H9 (cell line): ENCODE measurements around the gene SDHA. TPM values are rescaled to one million over a fixed set of nuclear protein-coding genes. Genes with fewer than 3 reads are reported as not detected.

Experiments
- DNase-seq: peaks from one replicate; pipeline ENCODE4 v3.0.0-alpha.2; 2017
- H2AFZ ChIP-seq: one replicate; pipeline ENCODE4 v1.6.1; 2013; ENCODE audit warnings: mild to moderate bottlenecking, low read length, control low read depth, moderate library complexity
- H2AK5ac ChIP-seq: 2 replicates; pipeline ENCODE4 v1.6.1; 2013; ENCODE audit warnings: low read length, control low read depth, mixed read lengths; ENCODE audit not compliant: insufficient read length
- H2BK120ac ChIP-seq: one replicate; pipeline ENCODE4 v1.6.1; 2013; ENCODE audit warnings: low read depth, mild to moderate bottlenecking, low read length, control low read depth, inconsistent platforms; ENCODE audit not compliant: poor library complexity, severe bottlenecking
- H2BK12ac ChIP-seq: 2 replicates; pipeline ENCODE4 v1.6.1; 2013; ENCODE audit warnings: low read length, control low read depth, mixed read lengths, low read depth; ENCODE audit not compliant: insufficient read length
- H2BK15ac ChIP-seq: 2 replicates; pipeline ENCODE4 v1.6.1; 2013; ENCODE audit warnings: low read depth, low read length, control low read depth
- H2BK20ac ChIP-seq: one replicate; pipeline ENCODE4 v1.6.1; 2013; ENCODE audit warnings: low read depth, mild to moderate bottlenecking, low read length, control low read depth, inconsistent platforms; ENCODE audit not compliant: poor library complexity, severe bottlenecking
- H2BK5ac ChIP-seq: 2 replicates; pipeline ENCODE4 v1.6.1; 2013; ENCODE audit warnings: low read length, control low read depth, mixed read lengths; ENCODE audit not compliant: insufficient read length
- H3K14ac ChIP-seq: 2 replicates; pipeline ENCODE4 v1.6.1; 2013; ENCODE audit warnings: low read length, control low read depth; ENCODE audit not compliant: insufficient read depth
- H3K18ac ChIP-seq: 2 replicates; pipeline ENCODE4 v1.6.1; 2013; ENCODE audit warnings: low read depth, mild to moderate bottlenecking, mixed read lengths, low read length, control low read depth; ENCODE audit not compliant: insufficient read length
- H3K23ac ChIP-seq: 2 replicates; pipeline ENCODE4 v1.6.1; 2013; ENCODE audit warnings: low read length, control low read depth, mixed read lengths, low read depth; ENCODE audit not compliant: insufficient read length
- H3K23me2 ChIP-seq: 2 replicates; pipeline ENCODE4 v1.6.1; 2013; ENCODE audit warnings: low read depth, mild to moderate bottlenecking, mixed read lengths, low read length, control low read depth; ENCODE audit not compliant: insufficient read length, poor library complexity, severe bottlenecking
- H3K27ac ChIP-seq: 2 replicates; pipeline ENCODE4 v1.5.1; 2013; ENCODE audit warnings: low read length, control low read depth, mixed read lengths, low read depth; ENCODE audit not compliant: insufficient read length
- H3K27me3 ChIP-seq: 2 replicates; pipeline ENCODE4 v1.6.1; 2013; ENCODE audit warnings: low read length, control low read depth, inconsistent platforms; ENCODE audit not compliant: insufficient read depth
- H3K4ac ChIP-seq: 2 replicates; pipeline ENCODE4 v1.6.1; 2013; ENCODE audit warnings: low read depth, mild to moderate bottlenecking, control low read depth, inconsistent platforms, low read length, moderate library complexity
- H3K4me1 ChIP-seq: 2 replicates; pipeline ENCODE4 v1.6.1; 2013; ENCODE audit warnings: low read length, control low read depth, inconsistent platforms; ENCODE audit not compliant: insufficient read depth
- H3K4me2 ChIP-seq: 2 replicates; pipeline ENCODE4 v1.6.1; 2013; ENCODE audit warnings: low read length, control low read depth, mixed read lengths; ENCODE audit not compliant: insufficient read length, insufficient read depth
- H3K56ac ChIP-seq: 2 replicates; pipeline ENCODE4 v1.6.1; 2013; ENCODE audit warnings: low read depth, mild to moderate bottlenecking, mixed read lengths, low read length, control low read depth; ENCODE audit not compliant: insufficient read length
- H3K79me1 ChIP-seq: 2 replicates; pipeline ENCODE4 v1.6.1; 2013; ENCODE audit warnings: low read depth, mild to moderate bottlenecking, moderate library complexity, low read length, control low read depth, inconsistent platforms; ENCODE audit not compliant: insufficient read depth, poor library complexity, severe bottlenecking
- H3K79me2 ChIP-seq: 2 replicates; pipeline ENCODE4 v1.6.1; 2013; ENCODE audit warnings: low read length, control low read depth, inconsistent platforms; ENCODE audit not compliant: insufficient read depth
- H3K9ac ChIP-seq: 2 replicates; pipeline ENCODE4 v1.6.1; 2013; ENCODE audit warnings: low read length, control low read depth, mixed read lengths; ENCODE audit not compliant: insufficient read length; ENCODE audit errors: extremely low read depth
- H3K9me3 ChIP-seq: one replicate; pipeline ENCODE4 v1.6.1; 2013; ENCODE audit warnings: low read depth, low read length, inconsistent platforms; ENCODE audit not compliant: control insufficient read depth
- H3T11ph ChIP-seq: one replicate; pipeline ENCODE4 v1.6.1; 2013; ENCODE audit warnings: mild to moderate bottlenecking, low read length, control low read depth, inconsistent platforms
- H4K20me1 ChIP-seq: one replicate; pipeline ENCODE4 v1.6.1; 2013; ENCODE audit not compliant: control insufficient read depth, insufficient read length, insufficient read depth
- H4K5ac ChIP-seq: 2 replicates; pipeline ENCODE4 v1.6.1; 2013; ENCODE audit warnings: low read depth, mild to moderate bottlenecking, mixed read lengths, low read length, control low read depth; ENCODE audit not compliant: insufficient read length
- H4K8ac ChIP-seq: replicated peaks from 2 replicates; pipeline ENCODE4 v1.6.1; 2013; ENCODE audit warnings: low read length, control low read depth, mixed read lengths, low read depth; ENCODE audit not compliant: insufficient read length
- H4K91ac ChIP-seq: 2 replicates; pipeline ENCODE4 v1.6.1; 2013; ENCODE audit warnings: low read depth, mild to moderate bottlenecking, moderate library complexity, mixed read lengths, low read length, control low read depth; ENCODE audit not compliant: insufficient read length
- H3K27ac Mint-ChIP-seq, 3 experiments: 2 replicates in 2 of 3; 3 replicates in 1 of 3; pipeline ENCODE4 v1.8.0; 2020 to 2021; ENCODE audit warnings: mixed read lengths in 3 of 3, mild to moderate bottlenecking in 1 of 3, moderate library complexity in 1 of 3
- H3K27me3 Mint-ChIP-seq: 2 replicates; pipeline ENCODE4 v1.8.0; 2021; ENCODE audit warnings: low read depth, mild to moderate bottlenecking, moderate library complexity, mixed read lengths
- H3K36me3 Mint-ChIP-seq, 3 experiments: 2 replicates in 2 of 3; 3 replicates in 1 of 3; pipeline ENCODE4 v1.8.0; 2020 to 2021; ENCODE audit warnings: low read depth in 3 of 3, mixed read lengths in 3 of 3; ENCODE audit not compliant: insufficient read depth in 1 of 3
- H3K4me1 Mint-ChIP-seq, 2 experiments: 2 replicates each; pipeline ENCODE4 v1.8.0; 2020; ENCODE audit warnings: mixed read lengths in 2 of 2
- H3K4me3 Mint-ChIP-seq, 2 experiments: 2 replicates in 1 of 2; 3 replicates in 1 of 2; pipeline ENCODE4 v1.8.0; 2020 to 2021; ENCODE audit warnings: mild to moderate bottlenecking in 2 of 2, mixed read lengths in 2 of 2, moderate library complexity in 1 of 2
- H3K9me3 Mint-ChIP-seq, 2 experiments: 2 replicates in 1 of 2; 3 replicates in 1 of 2; pipeline ENCODE4 v1.8.0; 2020; ENCODE audit warnings: mild to moderate bottlenecking in 2 of 2, mixed read lengths in 2 of 2, moderate library complexity in 1 of 2
- CTCF ChIP-seq: fragments of 200-600 bp; sonication (generic); conservative IDR thresholded peaks from 3 replicates; pipeline ENCODE4 v1.8.0; 2021; ENCODE audit warnings: antibody characterized with exemption, mild to moderate bottlenecking
- WGBS: extraction: QIAGEN DNeasy Blood & Tissue Kit; methylation state at CpG from one replicate; pipeline ENCODE4 v1.1.7; 2013; ENCODE audit warnings: missing lambda C conversion rate, low lambda C conversion rate, mixed read lengths; ENCODE audit not compliant: insufficient read length; ENCODE audit errors: extremely low coverage; 5-methylcytosine and 5-hydroxymethylcytosine counted together
- total RNA-seq: library from RNA; stranded (reverse); gene quantifications from 2 replicates; pipeline ENCODE4 v1.2.1, GENCODE V29; 2021

Gene SDHA
- total RNA-seq, 1 experiment from 2014 or later, result 84.8 TPM

GRCh38 chr5:179401-179800 is 38.7 kb upstream of the SDHA start:
- Histone ChIP-seq H3K18ac (no peak overlapping the region), H3K23me2 (no peaks in the 10 kb centered on the region), H2BK120ac (no peak overlapping the region), H4K91ac (no peak overlapping the region), H4K20me1 (no peaks in the 10 kb centered on the region), H3K9me3 (no peaks in the 10 kb centered on the region), H3K79me2 (no peaks in the 10 kb centered on the region), H3K56ac (no peak overlapping the region), H4K5ac (no peak overlapping the region), H3K9ac (no peak overlapping the region), H2AK5ac (no peak overlapping the region), H3K79me1 (no peaks in the 10 kb centered on the region), H4K8ac (no peak overlapping the region), H2BK12ac (no peak overlapping the region), H3K14ac (no peak overlapping the region), H3K4me2 (no peak overlapping the region), H3T11ph (no peak overlapping the region), H3K4ac (no peak overlapping the region), H3K4me1 (no peaks in the 10 kb centered on the region; the same call in 1 of the 2 replicates), H3K27ac (no peak overlapping the region), H3K23ac (no peak overlapping the region), H3K27me3 (no peaks in the 10 kb centered on the region), H2AFZ (no peak overlapping the region), H2BK15ac (no peak overlapping the region), H2BK20ac (no peak overlapping the region), H2BK5ac (no peak overlapping the region)
- no CpG with 5 or more reads among the region's 9 CpGs for WGBS
- Mint-ChIP-seq H3K9me3 (no peaks in the 10 kb centered on the region), H3K4me1 (peaks cover 7 to 9% of the 10 kb centered on the region in 2 experiments), H3K27me3 (no peaks in the 10 kb centered on the region), H3K27ac (no peak overlapping the region), H3K4me3 (no peak overlapping the region), H3K36me3 (peaks cover 8 to 58% (median 54%) of the 10 kb centered on the region in 3 experiments)
- no peak for TF ChIP-seq CTCF
- no peak for DNase-seq
